ENCODE measurements around the gene EHD3. TPM values are rescaled to one million over a fixed set of nuclear protein-coding genes. Genes with fewer than 3 reads are reported as not detected.

Gene EHD3
- total and polyA plus RNA-seq, 7 donors: 0.73 to 5.2 (median 1.8) TPM

DNA sequence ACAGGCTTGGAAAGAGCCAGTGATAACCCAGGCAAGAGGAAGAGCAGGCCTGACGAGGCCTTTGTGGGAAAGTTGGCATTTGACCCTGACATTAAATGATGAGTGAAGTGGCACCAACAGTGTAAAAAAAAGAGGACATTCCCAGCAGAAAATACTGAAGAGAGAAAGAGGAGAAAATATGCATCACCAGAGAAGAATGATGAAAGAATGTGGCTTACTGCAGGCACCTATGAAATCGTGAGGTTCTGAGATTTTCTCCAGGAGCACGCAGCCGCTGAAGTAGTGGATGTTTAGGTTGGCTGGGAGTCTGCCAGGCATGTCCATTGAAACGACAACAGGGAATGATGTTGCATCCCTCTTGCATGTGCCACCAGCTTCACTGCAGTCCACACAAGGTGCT, 13.8 kb downstream of the EHD3 start:
- H3K4me1 ChIP-seq: no peaks in the 10 kb centered on the region
- no peaks in the 10 kb centered on the region for H3K9me3 ChIP-seq
- no peak overlapping the region for H3K27ac ChIP-seq
- ATAC-seq (no peak), DNase-seq (no peak)
- H3K36me3 ChIP-seq (ENCODE audit: insufficient read depth in 1 of 2, low read depth in 1 of 2): no peaks in the 10 kb centered on the region
- TF ChIP-seq, protein P1, sequence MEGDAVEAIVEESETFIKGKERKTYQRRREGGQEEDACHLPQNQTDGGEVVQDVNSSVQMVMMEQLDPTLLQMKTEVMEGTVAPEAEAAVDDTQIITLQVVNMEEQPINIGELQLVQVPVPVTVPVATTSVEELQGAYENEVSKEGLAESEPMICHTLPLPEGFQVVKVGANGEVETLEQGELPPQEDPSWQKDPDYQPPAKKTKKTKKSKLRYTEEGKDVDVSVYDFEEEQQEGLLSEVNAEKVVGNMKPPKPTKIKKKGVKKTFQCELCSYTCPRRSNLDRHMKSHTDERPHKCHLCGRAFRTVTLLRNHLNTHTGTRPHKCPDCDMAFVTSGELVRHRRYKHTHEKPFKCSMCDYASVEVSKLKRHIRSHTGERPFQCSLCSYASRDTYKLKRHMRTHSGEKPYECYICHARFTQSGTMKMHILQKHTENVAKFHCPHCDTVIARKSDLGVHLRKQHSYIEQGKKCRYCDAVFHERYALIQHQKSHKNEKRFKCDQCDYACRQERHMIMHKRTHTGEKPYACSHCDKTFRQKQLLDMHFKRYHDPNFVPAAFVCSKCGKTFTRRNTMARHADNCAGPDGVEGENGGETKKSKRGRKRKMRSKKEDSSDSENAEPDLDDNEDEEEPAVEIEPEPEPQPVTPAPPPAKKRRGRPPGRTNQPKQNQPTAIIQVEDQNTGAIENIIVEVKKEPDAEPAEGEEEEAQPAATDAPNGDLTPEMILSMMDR (IDR thresholded peaks at IDR 0.05): no peak
- 86 to 87% (median 86%) methylated on average over 5 of the region's 5 CpGs for WGBS, 3 donors
- no peaks in the 10 kb centered on the region for H3K27me3 ChIP-seq (ENCODE audit: insufficient read depth in 3 of 3, low read length in 2 of 3)
- no peak overlapping the region for H3K4me3 ChIP-seq
- intact Hi-C loops (cut with DNase I): no loop called here

DNA sequence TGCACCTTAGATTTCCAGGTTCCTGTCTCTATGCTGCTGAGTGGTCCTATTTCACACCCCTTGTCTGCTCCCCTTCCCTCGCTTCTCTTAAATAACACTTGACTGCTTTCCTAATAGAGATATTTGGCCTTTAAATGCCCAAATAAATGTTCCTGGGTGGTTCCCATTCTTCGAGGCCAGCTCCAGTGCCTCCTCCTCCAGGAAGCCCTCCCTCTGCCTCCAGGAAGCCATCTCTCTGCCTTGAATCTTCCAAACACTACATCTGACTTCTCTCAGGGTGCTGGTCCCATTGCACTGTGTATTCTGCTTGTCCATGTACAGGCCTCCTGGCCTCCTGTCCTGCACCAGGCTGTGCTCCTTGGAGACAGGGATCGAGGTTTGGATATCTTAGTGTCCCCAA, 14.2 kb downstream of the EHD3 start:
- no peaks in the 10 kb centered on the region for H3K27me3 ChIP-seq (ENCODE audit: insufficient read depth in 3 of 3, low read length in 2 of 3)
- H3K9me3 ChIP-seq: no peaks in the 10 kb centered on the region
- no peak overlapping the region for H3K27ac ChIP-seq
- H3K4me3 ChIP-seq: no peak overlapping the region
- no peaks in the 10 kb centered on the region for H3K4me1 ChIP-seq
- no peak for ATAC-seq
- 91 to 93% (median 93%) methylated on average over 3 of the region's 3 CpGs for WGBS, 3 donors
- intact Hi-C loops (cut with DNase I): no loop called here
- TF ChIP-seq, protein P1 (IDR thresholded peaks at IDR 0.05): no peak
- no peak for DNase-seq
- H3K36me3 ChIP-seq (ENCODE audit: insufficient read depth in 1 of 2, low read depth in 1 of 2): no peaks in the 10 kb centered on the region

DNA sequence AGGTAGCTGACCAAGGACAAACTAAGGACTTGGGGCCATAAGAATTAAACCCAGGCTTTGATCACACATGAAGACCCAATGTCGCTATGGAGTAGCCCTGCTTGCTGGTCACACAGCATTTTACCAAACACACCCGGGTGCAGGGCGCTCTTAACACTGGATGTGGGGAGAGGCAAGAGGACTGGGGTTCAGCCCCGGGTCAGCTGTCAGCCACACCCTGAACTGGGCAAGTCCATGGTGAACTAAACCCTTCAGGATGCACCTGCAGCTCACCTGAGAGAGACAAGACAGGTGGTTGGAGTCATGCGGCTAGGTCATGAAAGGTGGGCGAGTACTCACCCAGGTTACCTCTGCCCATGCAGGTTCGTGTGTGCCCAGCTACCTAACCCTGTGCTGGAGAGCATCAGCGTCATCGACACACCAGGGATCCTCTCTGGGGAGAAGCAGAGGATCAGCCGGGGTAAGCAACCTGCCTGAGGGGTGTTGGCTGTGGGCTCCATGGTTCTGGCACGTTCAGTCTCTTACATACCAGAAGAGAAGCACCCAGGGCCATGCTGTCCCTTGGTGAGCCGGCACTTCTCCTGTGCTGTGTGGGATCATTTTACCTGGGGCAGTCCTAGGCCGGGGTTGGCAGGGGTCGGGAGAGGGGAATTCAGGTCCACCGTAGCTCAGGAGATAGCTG, 15.2 kb downstream of the EHD3 start:
- Histone ChIP-seq H3K4me3 (no peak overlapping the region), H3K4me1 (no peaks in the 10 kb centered on the region), H3K9me3 (no peaks in the 10 kb centered on the region), H3K27me3 (ENCODE audit: insufficient read depth in 3 of 3, low read length in 2 of 3) (no peaks in the 10 kb centered on the region), H3K27ac (no peak overlapping the region), H3K36me3 (ENCODE audit: insufficient read depth in 1 of 2, low read depth in 1 of 2) (no peaks in the 10 kb centered on the region)
- TF ChIP-seq, protein P1 (IDR thresholded peaks at IDR 0.05): no peak
- intact Hi-C loops (cut with DNase I): no loop called here
- ATAC-seq (no peak), DNase-seq (no peak)
- 69 to 93% (median 82%) methylated on average over 15 of the region's 15 CpGs for WGBS, 3 donors

DNA sequence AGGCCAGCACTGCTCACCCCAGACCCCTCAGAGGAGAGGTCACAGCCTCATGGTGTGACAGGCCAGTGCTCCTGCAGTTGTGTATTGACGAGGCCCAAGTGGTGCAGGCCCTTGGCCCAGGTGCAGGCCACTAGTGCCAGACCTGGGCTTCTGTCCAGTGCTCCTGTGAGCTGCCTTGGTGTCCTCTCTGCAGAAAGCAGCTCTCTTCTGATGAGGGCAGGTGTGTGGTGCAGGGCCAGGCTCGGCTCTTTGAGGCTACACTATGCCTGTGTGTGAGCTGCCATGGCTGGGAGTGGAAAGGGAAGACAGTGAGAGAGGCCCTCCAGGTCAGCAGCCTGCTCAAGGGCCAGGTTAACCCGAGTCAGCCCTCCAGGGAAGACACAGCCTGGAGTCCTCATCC, 17.1 kb downstream of the EHD3 start:
- no peaks in the 10 kb centered on the region for H3K36me3 ChIP-seq (ENCODE audit: insufficient read depth in 1 of 2, low read depth in 1 of 2)
- no peaks in the 10 kb centered on the region for H3K9me3 ChIP-seq
- ATAC-seq (peak in 2 of 4 donors; percentile 34 to 65), DNase-seq (no peak)
- WGBS, 3 donors: 16 to 34% (median 28%) methylated on average over 3 of the region's 3 CpGs
- intact Hi-C loops (cut with DNase I): no loop called here
- no peaks in the 10 kb centered on the region for H3K4me1 ChIP-seq
- H3K27me3 ChIP-seq (ENCODE audit: insufficient read depth in 3 of 3, low read length in 2 of 3): no peaks in the 10 kb centered on the region
- no peak overlapping the region for H3K27ac ChIP-seq
- TF ChIP-seq, protein P1 (IDR thresholded peaks at IDR 0.05): no peak
- H3K4me3 ChIP-seq: no peak overlapping the region

DNA sequence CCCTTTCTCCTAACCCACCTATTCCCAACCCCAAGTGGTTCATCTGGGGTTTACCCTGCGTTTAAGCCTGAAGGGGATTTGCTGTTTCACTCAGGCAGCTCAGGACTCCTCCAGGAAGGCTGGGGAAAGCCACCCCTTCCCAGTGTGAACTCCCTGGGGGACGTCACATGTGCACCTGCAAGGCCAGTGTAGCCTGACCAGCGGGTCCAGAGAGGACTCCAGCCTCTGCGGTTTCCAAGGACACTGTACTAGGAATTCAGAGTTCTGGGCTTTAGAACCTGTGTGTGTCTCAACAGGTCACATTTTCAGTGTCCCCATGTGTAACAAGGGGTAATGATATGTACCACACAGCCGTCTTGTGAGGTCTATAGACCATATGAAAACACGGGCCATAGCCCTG, 17.9 kb downstream of the EHD3 start:
- Histone ChIP-seq H3K27ac (no peak overlapping the region), H3K27me3 (ENCODE audit: insufficient read depth in 3 of 3, low read length in 2 of 3) (no peaks in the 10 kb centered on the region), H3K9me3 (no peaks in the 10 kb centered on the region), H3K4me1 (no peaks in the 10 kb centered on the region), H3K4me3 (no peak overlapping the region), H3K36me3 (ENCODE audit: insufficient read depth in 1 of 2, low read depth in 1 of 2) (no peaks in the 10 kb centered on the region)
- TF ChIP-seq, protein P1 (IDR thresholded peaks at IDR 0.05): no peak
- no peak for DNase-seq
- intact Hi-C loops (cut with DNase I): no loop called here
- WGBS, 3 donors: 89 to 94% (median 92%) methylated on average over 6 of the region's 6 CpGs
- ATAC-seq: no peak

Measured in psoas muscle (tissue), 8 donors.